Colonic mucosa (tissue), 4 donors: ENCODE data around the gene LRMDA. TPM values are rescaled to one million over a fixed set of nuclear protein-coding genes. Genes with fewer than 3 reads are reported as not detected.

Source experiments
- DNase-seq: peaks from one replicate; pipeline ENCODE4 v3.0.0-alpha.2; 2020
- H3K27ac ChIP-seq: fragments of 200-600 bp; one replicate; pipeline ENCODE4 v1.8.0; 2021
- H3K27me3 ChIP-seq: fragments of 200-600 bp; one replicate; pipeline ENCODE4 v1.8.0; 2021
- H3K36me3 ChIP-seq: fragments of 200-600 bp; one replicate; pipeline ENCODE4 v1.8.0; 2021
- H3K4me1 ChIP-seq: fragments of 200-600 bp; one replicate; pipeline ENCODE4 v1.8.0; 2021; ENCODE audit warnings: mild to moderate bottlenecking
- H3K4me3 ChIP-seq: fragments of 200-600 bp; one replicate; pipeline ENCODE4 v1.8.0; 2021
- H3K9ac ChIP-seq, 2 donors: one replicate each; pipeline ENCODE4 v1.7.0; 2013; ENCODE audit warnings: control low read depth in 2 of 2, low read depth in 2 of 2, low read length in 2 of 2
- H3K9me3 ChIP-seq: fragments of 200-600 bp; one replicate; pipeline ENCODE4 v1.8.0; 2021
- CTCF ChIP-seq: fragments of 200-600 bp; IDR thresholded peaks from one replicate; pipeline ENCODE4 v1.8.0; 2022; ENCODE audit warnings: antibody characterized with exemption, mild to moderate bottlenecking
- intact Hi-C: fragments of 100-400 bp; cut with DNase I; formaldehyde crosslinking; loops from one replicate; pipeline ENCODE4 v1.14.1; 2022
- total RNA-seq, 2 donors: library from RNA; stranded (reverse); fragmentation: NEBNext Ultra II Directional in 1 of 2; extraction: Animal tissue kit (Norgen Biotek cat#: 25700) in 1 of 2; gene quantifications; one replicate each; pipeline ENCODE4 v1.2.1, GENCODE V29; 2021
- donor health status: healthy.
- donor health status: DM: no; HTN: no; CAD: no.
- donor health status: DM: no; HTN: no; CAD: no.

The LRMDA gene
- total RNA-seq, 2 donors from 2014 or later: 2.5 to 5.2 TPM

GRCh38 chr10:75460059-75460458 lies 28.6 kb downstream of the LRMDA start:
- Histone ChIP-seq H3K27ac (no peak overlapping the region), H3K4me1 (no peaks in the 10 kb centered on the region), H3K4me3 (no peak overlapping the region), H3K9me3 (no peaks in the 10 kb centered on the region), H3K36me3 (no peaks in the 10 kb centered on the region), H3K27me3 (no peaks in the 10 kb centered on the region), H3K9ac (no peak overlapping the region)
- intact Hi-C loops: no loop called here
- DNase-seq: no peak
- no peak for TF ChIP-seq CTCF

GRCh38 chr10:75461672-75462649 lies 30.5 kb downstream of the LRMDA start:
- H3K4me1 ChIP-seq: no peaks in the 10 kb centered on the region
- H3K9ac ChIP-seq: no peak overlapping the region
- TF ChIP-seq CTCF: no peak
- H3K27me3 ChIP-seq: no peaks in the 10 kb centered on the region
- DNase-seq: no peak
- H3K36me3 ChIP-seq: no peaks in the 10 kb centered on the region
- H3K9me3 ChIP-seq: no peaks in the 10 kb centered on the region
- H3K4me3 ChIP-seq: no peak overlapping the region
- intact Hi-C loops: no loop called here
- no peak overlapping the region for H3K27ac ChIP-seq

GRCh38 chr10:75462865-75463264 lies 31.4 kb downstream of the LRMDA start:
- intact Hi-C loops: no loop called here
- no peak for TF ChIP-seq CTCF
- H3K4me1 ChIP-seq: no peaks in the 10 kb centered on the region

GRCh38 chr10:75464478-75465449 lies 33.3 kb downstream of the LRMDA start:
- no peak overlapping the region for H3K9ac ChIP-seq
- intact Hi-C loops: no loop called here
- no peak overlapping the region for H3K27ac ChIP-seq
- no peaks in the 10 kb centered on the region for H3K27me3 ChIP-seq
- TF ChIP-seq CTCF: no peak
- no peaks in the 10 kb centered on the region for H3K9me3 ChIP-seq
- no peak overlapping the region for H3K4me3 ChIP-seq
- no peak for DNase-seq
- H3K4me1 ChIP-seq: no peaks in the 10 kb centered on the region
- no peaks in the 10 kb centered on the region for H3K36me3 ChIP-seq

More at GRCh38 chr10:75462865-75463264, 31.4 kb downstream of the LRMDA start:
- DNase-seq: no peak
- Histone ChIP-seq H3K4me3 (no peak overlapping the region), H3K27me3 (no peaks in the 10 kb centered on the region), H3K36me3 (no peaks in the 10 kb centered on the region), H3K9ac (no peak overlapping the region), H3K27ac (no peak overlapping the region), H3K9me3 (no peaks in the 10 kb centered on the region)

- Histone ChIP-seq H3K9ac (no peak overlapping the region), H3K27me3 (no peaks in the 10 kb centered on the region), H3K9me3 (no peaks in the 10 kb centered on the region), H3K36me3 (no peaks in the 10 kb centered on the region), H3K4me1 (no peaks in the 10 kb centered on the region), H3K4me3 (no peak overlapping the region), H3K27ac (no peak overlapping the region)
- intact Hi-C loops: no loop called here
- no peak for TF ChIP-seq CTCF
- no peak for DNase-seq
These were observed 34.0 kb downstream of the LRMDA start for GRCh38 chr10:75465450-75465827.
